Measurements from ENCODE around the gene ATF1.
"Not testable (repeated sequence)": the region's sequence is repeated elsewhere in the genome, so short reads cannot be mapped to it uniquely, and the experiment has no call there.

ATF1 gene

DNA sequence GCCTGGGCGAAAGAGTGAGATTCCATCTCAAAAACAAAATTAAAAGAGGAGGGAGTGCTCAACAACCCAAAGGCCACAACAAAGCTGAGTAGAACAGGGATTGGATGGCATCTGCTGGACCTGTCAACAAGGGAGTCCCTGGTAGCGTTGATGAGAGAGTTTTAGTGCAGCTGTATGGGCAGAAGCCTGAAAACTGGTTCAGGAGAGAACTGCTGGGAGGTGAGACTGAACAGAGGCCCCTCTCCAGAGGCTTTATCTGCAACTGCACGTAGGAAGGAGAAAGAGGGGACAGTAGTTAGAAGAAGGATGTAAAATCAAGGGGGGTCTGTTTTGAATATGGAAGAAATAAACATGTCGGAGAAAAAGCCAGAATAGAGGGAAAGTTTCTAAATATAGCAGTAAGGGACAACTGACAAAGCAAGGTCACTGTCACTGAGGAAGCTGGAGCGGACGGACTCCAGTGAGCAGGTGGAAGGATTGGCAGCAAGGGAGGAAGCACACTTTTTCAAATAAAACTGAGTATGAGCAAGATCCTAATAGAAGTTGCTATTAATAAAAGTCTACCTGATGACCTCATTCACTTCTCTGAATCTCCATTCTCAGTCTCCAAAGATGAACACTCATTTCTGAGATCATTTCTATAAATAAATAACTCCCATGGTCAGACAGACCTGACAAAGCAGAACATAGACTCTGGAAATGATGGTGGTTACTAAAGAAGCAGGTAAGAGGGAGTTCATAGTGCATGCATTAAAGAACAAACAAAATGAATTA, 11.8 kb upstream of the ATF1 start:
- FAIRE-seq (peak; percentile 37), DNase-seq (ENCODE audit: insufficient read length, low spot score) (peak; percentile 8)

- DNase-seq (ENCODE audit: insufficient read length, low spot score) (no peak), FAIRE-seq (no peak)
Observed at GRCh38 chr12:50753232-50753769, 10.6 kb upstream of the ATF1 start.

GRCh38 chr12:50764286-50765094, 589 bp downstream of the ATF1 start:
- DNase-seq (ENCODE audit: insufficient read length, low spot score), result peak; percentile 40
- FAIRE-seq, result no peak

- peak; percentile 58 for DNase-seq (ENCODE audit: insufficient read length, low spot score)
- FAIRE-seq, result peak; percentile 67
Observed at GRCh38 chr12:50765095-50765911, 1.4 kb downstream of the ATF1 start.

DNA sequence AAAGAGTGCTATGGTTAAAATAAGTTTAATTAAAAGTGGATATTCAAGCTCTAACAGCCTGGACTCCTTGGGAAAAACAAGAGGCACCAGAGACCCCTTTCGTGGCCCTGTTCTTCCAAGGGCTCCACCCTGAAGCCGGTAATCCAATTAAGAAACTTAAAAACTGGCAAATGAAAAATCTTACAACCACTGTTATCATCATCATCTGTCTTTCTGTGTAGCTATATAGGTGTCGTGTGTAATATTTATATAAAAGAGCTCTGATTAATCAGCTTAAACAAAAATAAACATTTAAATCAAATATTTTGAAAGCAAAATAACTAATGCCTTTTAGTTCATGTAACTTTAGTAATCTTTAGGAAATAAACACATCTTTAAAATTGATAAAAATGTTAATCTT, 4.5 kb downstream of the ATF1 start:
- FAIRE-seq, result no peak

GRCh38 chr12:50768813-50769212, 4.9 kb downstream of the ATF1 start:
- FAIRE-seq; DNase-seq (ENCODE audit: insufficient read length, low spot score): not testable (repeated sequence)

More for the DNA sequence above, 4.5 kb downstream of the ATF1 start:
- no peak for DNase-seq (ENCODE audit: insufficient read length, low spot score)

GRCh38 chr12:50771409-50771808, 7.5 kb downstream of the ATF1 start:
- DNase-seq (ENCODE audit: insufficient read length, low spot score) (no peak), FAIRE-seq (no peak)

DNA sequence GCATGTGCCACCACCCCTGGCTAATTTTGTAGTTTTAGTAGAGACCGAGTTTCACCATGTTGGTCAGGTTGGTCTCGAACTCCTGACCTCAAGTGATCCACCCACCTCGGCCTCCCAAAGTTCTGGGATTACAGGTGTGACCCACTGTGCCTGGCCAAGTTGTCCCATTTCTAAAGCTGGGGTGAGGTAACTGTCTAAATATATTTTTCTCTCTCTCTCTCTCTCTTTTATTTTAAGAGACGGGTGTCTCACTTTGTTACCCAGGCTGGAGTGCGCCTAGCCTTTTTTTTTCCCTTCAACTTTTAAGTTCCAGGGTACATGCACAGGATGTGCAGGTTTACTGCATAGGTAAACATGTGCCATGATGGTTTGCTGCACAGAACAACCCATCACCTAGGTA, 8.6 kb downstream of the ATF1 start:
- DNase-seq (ENCODE audit: insufficient read length, low spot score), result no peak
- no peak for FAIRE-seq

GRCh38 chr12:50772877-50773276, 9.0 kb downstream of the ATF1 start:
- FAIRE-seq (no peak), DNase-seq (ENCODE audit: insufficient read length, low spot score) (no peak)

DNA sequence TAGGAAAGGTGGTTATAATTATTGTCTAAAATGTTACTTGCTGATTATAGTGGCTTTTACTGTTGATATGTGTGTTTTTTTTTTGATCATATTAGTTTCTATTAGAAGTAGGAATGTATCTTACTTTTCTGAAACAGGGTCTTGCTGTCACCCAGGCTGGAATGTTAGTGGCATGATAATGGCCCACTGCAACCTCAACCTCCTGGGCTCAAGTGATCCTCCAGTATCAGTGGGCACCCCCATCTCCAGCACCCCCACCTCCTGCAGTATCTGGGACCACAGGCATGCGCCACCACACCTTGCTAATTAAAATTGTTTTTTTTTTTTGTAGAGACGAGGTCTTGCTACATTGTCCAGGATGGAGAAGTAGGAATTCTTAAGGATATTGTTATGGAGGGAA, 11.3 kb downstream of the ATF1 start:
- FAIRE-seq, result no peak
- no peak for DNase-seq (ENCODE audit: insufficient read length, low spot score)

DNA sequence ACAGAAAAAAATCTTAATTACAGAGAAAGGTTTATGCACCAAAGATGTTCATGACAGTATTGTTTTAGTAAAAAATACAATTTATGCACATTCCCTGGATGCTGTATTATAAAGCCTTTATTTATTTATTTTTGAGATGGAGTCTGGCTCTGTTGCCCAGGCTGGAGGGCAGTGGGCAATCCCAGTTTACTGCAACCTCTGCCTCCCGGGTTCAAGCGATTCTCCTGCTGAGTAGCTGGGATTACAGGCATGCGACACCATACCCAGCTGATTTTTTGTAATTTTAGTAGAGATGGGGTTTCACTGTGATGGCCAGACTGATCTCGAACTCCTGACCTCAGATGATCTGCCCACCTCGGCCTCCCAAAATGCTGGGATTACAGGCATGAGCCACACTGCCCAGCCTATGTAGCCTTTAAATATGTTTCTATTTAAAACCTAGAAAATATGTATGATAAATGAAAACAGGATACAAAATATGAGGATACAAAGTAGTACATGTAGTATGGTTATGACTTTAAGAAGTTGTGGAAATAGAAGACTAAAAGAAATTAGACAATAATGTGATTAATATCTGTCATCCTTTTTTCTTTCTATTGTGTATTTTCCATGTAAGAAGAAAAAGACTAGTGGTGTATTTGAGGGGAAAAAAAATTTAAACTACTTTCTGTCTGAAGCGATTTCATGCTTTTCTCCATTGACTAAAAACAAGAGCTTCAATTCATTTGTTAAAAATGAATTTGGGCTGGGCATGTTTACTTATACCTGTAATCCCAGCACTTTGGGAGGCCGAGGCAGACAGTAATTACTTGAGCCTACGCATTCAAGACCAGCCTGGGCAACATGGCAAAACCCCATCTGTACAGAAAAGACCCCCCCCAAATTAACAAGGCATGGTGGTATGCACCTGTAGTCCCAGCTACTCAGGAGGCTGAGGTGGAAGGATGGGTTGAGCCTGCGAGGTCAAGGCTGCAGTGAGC, 13.1 kb downstream of the ATF1 start:
- DNase-seq (ENCODE audit: insufficient read length, low spot score), result no peak
- FAIRE-seq, result no peak

- no peak for DNase-seq (ENCODE audit: insufficient read length, low spot score)
- no peak for FAIRE-seq
Observed at GRCh38 chr12:50778663-50779590, 15.0 kb downstream of the ATF1 start.

DNA sequence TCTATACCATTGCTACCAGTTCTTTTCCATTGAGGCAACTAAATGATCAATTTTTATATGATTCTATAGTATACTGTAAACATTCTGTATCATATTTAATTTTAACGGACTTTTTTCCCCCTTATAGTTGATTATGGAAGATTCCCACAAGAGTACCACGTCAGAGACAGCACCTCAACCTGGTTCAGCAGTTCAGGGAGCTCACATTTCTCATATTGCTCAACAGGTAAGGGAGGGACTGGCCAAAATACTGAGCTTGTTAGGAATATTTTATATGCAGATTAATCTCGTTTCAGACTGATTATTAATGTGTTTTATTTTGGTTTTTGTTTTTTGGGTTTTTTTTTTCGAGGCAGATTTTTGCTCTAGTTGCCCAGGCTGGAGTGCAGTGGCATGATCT, 16.1 kb downstream of the ATF1 start:
- no peak for FAIRE-seq
- DNase-seq (ENCODE audit: insufficient read length, low spot score), result no peak

- no peak for DNase-seq (ENCODE audit: insufficient read length, low spot score)
- FAIRE-seq, result no peak
Observed at GRCh38 chr12:50784501-50784900, 20.6 kb downstream of the ATF1 start.

GRCh38 chr12:50785406-50786001, 21.6 kb downstream of the ATF1 start:
- FAIRE-seq, result no peak

DNA sequence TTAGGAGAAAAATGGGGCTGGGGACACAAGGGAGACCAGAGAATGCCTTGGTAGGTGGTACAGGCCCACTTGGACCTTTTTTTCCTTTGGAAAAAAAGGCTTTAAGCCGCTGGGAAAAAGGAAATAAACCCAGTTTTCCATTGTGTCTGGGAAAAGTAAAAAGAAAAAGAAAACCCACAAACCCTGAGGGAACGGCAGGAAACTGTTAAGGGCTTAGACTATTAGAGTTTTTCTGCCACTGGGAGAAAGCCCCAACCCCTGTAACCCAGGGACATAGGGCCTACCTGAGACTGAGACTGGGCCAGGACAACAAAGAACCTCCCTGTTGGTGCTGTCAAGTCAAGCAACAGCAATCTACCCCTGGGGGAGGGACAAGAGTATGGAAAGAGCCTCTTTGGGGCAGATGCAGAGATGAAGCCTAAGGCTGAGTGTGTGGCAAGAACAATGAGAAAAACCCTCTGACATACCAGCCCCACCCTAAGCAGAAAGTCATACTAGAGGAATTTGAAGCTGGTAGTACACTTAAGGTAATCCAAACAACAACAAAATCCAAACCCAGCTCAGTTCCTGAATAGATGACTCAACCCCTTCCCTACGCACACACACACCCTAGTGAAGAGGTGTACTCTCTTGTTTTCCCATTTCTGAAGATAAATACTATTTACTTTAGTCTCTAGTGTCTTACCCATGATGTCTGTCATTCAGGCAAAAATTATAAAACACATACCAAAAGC, 22.8 kb downstream of the ATF1 start:
- DNase-seq (ENCODE audit: insufficient read length, low spot score) (no peak), FAIRE-seq (no peak)

More at GRCh38 chr12:50785406-50786001, 21.6 kb downstream of the ATF1 start:
- DNase-seq (ENCODE audit: insufficient read length, low spot score), result no peak

GRCh38 chr12:50787618-50788017, 23.7 kb downstream of the ATF1 start:
- FAIRE-seq, result no peak
- no peak for DNase-seq (ENCODE audit: insufficient read length, low spot score)

DNA sequence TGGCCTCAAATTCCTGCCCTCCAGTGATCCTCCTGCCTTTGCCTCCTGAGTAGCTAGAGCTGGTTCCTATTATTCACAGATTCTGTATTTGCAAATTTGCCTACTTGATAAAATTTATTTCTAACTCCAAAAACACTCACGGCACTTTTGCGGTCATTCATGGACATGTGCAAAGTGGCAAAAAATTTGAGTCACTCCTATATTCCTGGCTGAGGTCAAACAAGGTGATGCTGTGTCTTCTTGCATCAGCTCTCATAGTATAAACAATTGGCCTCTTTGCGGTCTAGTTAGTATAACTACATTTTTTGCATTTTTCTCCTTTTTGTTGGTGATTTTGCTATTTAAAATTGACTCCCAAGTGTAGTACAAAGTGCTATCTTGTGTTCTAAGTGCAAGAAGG, 24.7 kb downstream of the ATF1 start:
- FAIRE-seq, result no peak
- DNase-seq (ENCODE audit: insufficient read length, low spot score), result no peak
